Cardiac muscle cell (in vitro differentiated cells and primary cell): ENCODE results near the gene SEMA4D. TPM values are rescaled to one million over a fixed set of nuclear protein-coding genes. Genes with fewer than 3 reads are reported as not detected.

ENCODE experiments used
- DNase-seq, 2 donors: peaks; one replicate each; pipeline versions ENCODE4 v3.0.0 to v3.0.0-alpha.2; 2010 to 2017; ENCODE audit warnings: low read depth in 1 of 2, low spot score in 1 of 2
- H3K27ac ChIP-seq: fragments of 200-600 bp; sonication (generic); 2 replicates; pipeline ENCODE4 v1.5.1; 2016
- H3K27me3 ChIP-seq: fragments of 200-600 bp; sonication (generic); 2 replicates; pipeline ENCODE4 v1.6.0; 2016; ENCODE audit warnings: control low read depth
- H3K36me3 ChIP-seq: fragments of 200-600 bp; sonication (generic); 2 replicates; pipeline ENCODE4 v1.5.1; 2016; ENCODE audit warnings: control low read depth
- H3K4me1 ChIP-seq: fragments of 200-600 bp; sonication (generic); 2 replicates; pipeline ENCODE4 v1.8.1; 2017; ENCODE audit warnings: low read depth, mild to moderate bottlenecking, mixed run types
- H3K4me3 ChIP-seq: fragments of 200-600 bp; sonication (generic); 2 replicates; pipeline ENCODE4 v1.5.1; 2016; ENCODE audit warnings: mild to moderate bottlenecking
- H3K9me3 ChIP-seq: fragments of 200-600 bp; sonication (generic); 2 replicates; pipeline ENCODE4 v1.5.1; 2017; ENCODE audit warnings: low read depth, mild to moderate bottlenecking, control low read depth
- CTCF ChIP-seq: IDR thresholded peaks from 2 replicates; pipeline ENCODE4 v1.5.1; 2012; ENCODE audit warnings: low read depth, mild to moderate bottlenecking, low read length
- polyA plus RNA-seq: library from polyadenylated mRNA; unstranded; fragments of >200 nt; fragmentation: Nextera tagmentation; extraction: Ambion mirVana; gene quantifications from 2 replicates; pipeline ENCODE4 v1.2.1, GENCODE V29; 2016
- total RNA-seq: library from RNA; depleted of rRNA; stranded (reverse); fragments of >200 nt; gene quantifications from 2 replicates; pipeline ENCODE4 v1.2.3, GENCODE V29; 2016

SEMA4D gene
- total and polyA plus RNA-seq, 2 experiments from 2014 or later = 16.5 to 34.2 TPM

GRCh38 chr9:89471390-89471789 is 26.5 kb downstream of the SEMA4D start:
- TF ChIP-seq CTCF = no peak
- H3K4me1 ChIP-seq = no peaks in the 10 kb centered on the region
- no peaks in the 10 kb centered on the region for H3K9me3 ChIP-seq
- no peaks in the 10 kb centered on the region for H3K27me3 ChIP-seq
- H3K4me3 ChIP-seq = no peak overlapping the region
- H3K27ac ChIP-seq = no peak overlapping the region
- no peaks in the 10 kb centered on the region for H3K36me3 ChIP-seq
- no peak for DNase-seq

GRCh38 chr9:89470224-89470839 is 27.6 kb downstream of the SEMA4D start:
- TF ChIP-seq CTCF = no peak
- Histone ChIP-seq H3K9me3 (no peaks in the 10 kb centered on the region), H3K4me3 (no peak overlapping the region), H3K36me3 (no peaks in the 10 kb centered on the region), H3K27me3 (no peaks in the 10 kb centered on the region), H3K4me1 (no peaks in the 10 kb centered on the region), H3K27ac (no peak overlapping the region)
- no peak for DNase-seq

- H3K4me3 ChIP-seq = no peak overlapping the region
- H3K4me1 ChIP-seq = no peaks in the 10 kb centered on the region
- TF ChIP-seq CTCF = no peak
- no peak overlapping the region for H3K27ac ChIP-seq
- H3K27me3 ChIP-seq = no peaks in the 10 kb centered on the region
- no peak for DNase-seq
- no peaks in the 10 kb centered on the region for H3K9me3 ChIP-seq
- no peaks in the 10 kb centered on the region for H3K36me3 ChIP-seq
These were observed 28.9 kb downstream of the SEMA4D start for GRCh38 chr9:89469003-89469402.

GRCh38 chr9:89468281-89468960 is 29.5 kb downstream of the SEMA4D start:
- TF ChIP-seq CTCF = no peak
- Histone ChIP-seq H3K9me3 (no peaks in the 10 kb centered on the region), H3K4me3 (no peak overlapping the region), H3K27me3 (no peaks in the 10 kb centered on the region), H3K4me1 (no peaks in the 10 kb centered on the region), H3K36me3 (no peaks in the 10 kb centered on the region), H3K27ac (no peak overlapping the region)
- no peak for DNase-seq

GRCh38 chr9:89467278-89467625 is 30.7 kb downstream of the SEMA4D start:
- H3K27me3 ChIP-seq = no peaks in the 10 kb centered on the region

More at GRCh38 chr9:89467278-89467625, 30.7 kb downstream of the SEMA4D start:
- Histone ChIP-seq H3K36me3 (no peaks in the 10 kb centered on the region), H3K9me3 (no peaks in the 10 kb centered on the region), H3K4me3 (no peak overlapping the region), H3K27ac (no peak overlapping the region), H3K4me1 (no peaks in the 10 kb centered on the region)
- DNase-seq = no peak
- TF ChIP-seq CTCF = no peak
